ENCODE data around the gene FOXQ1. TPM values are rescaled to one million over a fixed set of nuclear protein-coding genes. Genes with fewer than 3 reads are reported as not detected.

Gene FOXQ1
- total and polyA plus RNA-seq, 2 donors (not counting 3 experiments of a cell fraction or from before 2014, with no cell fraction given) = not detected

GRCh38 chr6:1322696-1323219 is 10.9 kb downstream of the FOXQ1 start:
- DNase-seq (ENCODE audit: low read depth, low spot score) = no peak
- Histone ChIP-seq H3K9ac (replicated peaks; ENCODE audit: extremely low read depth, insufficient read depth, low read length) (no peak overlapping the region), H3K79me2 (ENCODE audit: control insufficient read depth, insufficient read depth, low read length) (no peaks in the 10 kb centered on the region), H2AFZ (ENCODE audit: low read depth, low read length) (no peak overlapping the region), H3K27ac (ENCODE audit: insufficient read depth, low read depth, low read length) (no peak overlapping the region), H4K20me1 (replicated peaks; ENCODE audit: control insufficient read depth, extremely low read depth, insufficient read depth, low read length) (no peaks in the 10 kb centered on the region), H3K36me3 (ENCODE audit: control insufficient read depth in 2 of 2, extremely low read depth in 1 of 2, insufficient read depth in 2 of 2, low read length in 2 of 2) (no peaks in the 10 kb centered on the region), H3K4me2 (ENCODE audit: insufficient read depth, low read length) (no peak overlapping the region), H3K9me1 (replicated peaks; ENCODE audit: control insufficient read depth, extremely low read depth, insufficient read depth, low read length) (no peaks in the 10 kb centered on the region), H3K27me3 (ENCODE audit: control insufficient read depth in 2 of 2, insufficient read depth in 2 of 2, low read length in 2 of 2) (no peaks in the 10 kb centered on the region), H3K9me3 (replicated peaks; ENCODE audit: control insufficient read depth, insufficient read depth, low read length) (no peaks in the 10 kb centered on the region), H3K4me3 (replicated peaks in 1 of 3; ENCODE audit: insufficient read depth in 1 of 3, low read depth in 1 of 3, low read length in 3 of 3) (no peak overlapping the region), H3K4me1 (ENCODE audit: control insufficient read depth, extremely low read depth, insufficient read depth, low read length) (no peaks in the 10 kb centered on the region)
- dilution Hi-C loops (cut with MboI; ENCODE audit: extremely low pct_ligation_motif_present, low sequenced_read_pairs) (no loop called here), intact Hi-C loops (cut with micrococcal nuclease) (no loop called here)
- BruUV-seq (replicated peaks) = no TSS peak
- FAIRE-seq = no peak
- ChIA-PET POLR2A (no interaction called here), CTCF (no interaction called here)
- TF ChIP-seq EZH2 (IDR thresholded peaks at IDR 0.05; ENCODE audit: borderline replicate concordance, low read depth, low read length, severe bottlenecking) = no peak
- TF ChIP-seq POLR2A (IDR thresholded peaks at IDR 0.05; ENCODE audit: low read depth, low read length) = no peak
- no peak for TF ChIP-seq MYC (IDR thresholded peaks at IDR 0.05; ENCODE audit: low read depth, low read length)
- no peak for TF ChIP-seq FOS (IDR thresholded peaks at IDR 0.05; ENCODE audit: borderline replicate concordance, insufficient read depth, low read length)
- TF ChIP-seq GATA2 (IDR thresholded peaks at IDR 0.05; ENCODE audit: insufficient read depth, insufficient read length, low read depth, low read length) = no peak
- TF ChIP-seq, protein P1, sequence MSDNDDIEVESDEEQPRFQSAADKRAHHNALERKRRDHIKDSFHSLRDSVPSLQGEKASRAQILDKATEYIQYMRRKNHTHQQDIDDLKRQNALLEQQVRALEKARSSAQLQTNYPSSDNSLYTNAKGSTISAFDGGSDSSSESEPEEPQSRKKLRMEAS (IDR thresholded peaks at IDR 0.05; ENCODE audit: insufficient read depth, insufficient read length) = no peak
- TF ChIP-seq, protein P2, sequence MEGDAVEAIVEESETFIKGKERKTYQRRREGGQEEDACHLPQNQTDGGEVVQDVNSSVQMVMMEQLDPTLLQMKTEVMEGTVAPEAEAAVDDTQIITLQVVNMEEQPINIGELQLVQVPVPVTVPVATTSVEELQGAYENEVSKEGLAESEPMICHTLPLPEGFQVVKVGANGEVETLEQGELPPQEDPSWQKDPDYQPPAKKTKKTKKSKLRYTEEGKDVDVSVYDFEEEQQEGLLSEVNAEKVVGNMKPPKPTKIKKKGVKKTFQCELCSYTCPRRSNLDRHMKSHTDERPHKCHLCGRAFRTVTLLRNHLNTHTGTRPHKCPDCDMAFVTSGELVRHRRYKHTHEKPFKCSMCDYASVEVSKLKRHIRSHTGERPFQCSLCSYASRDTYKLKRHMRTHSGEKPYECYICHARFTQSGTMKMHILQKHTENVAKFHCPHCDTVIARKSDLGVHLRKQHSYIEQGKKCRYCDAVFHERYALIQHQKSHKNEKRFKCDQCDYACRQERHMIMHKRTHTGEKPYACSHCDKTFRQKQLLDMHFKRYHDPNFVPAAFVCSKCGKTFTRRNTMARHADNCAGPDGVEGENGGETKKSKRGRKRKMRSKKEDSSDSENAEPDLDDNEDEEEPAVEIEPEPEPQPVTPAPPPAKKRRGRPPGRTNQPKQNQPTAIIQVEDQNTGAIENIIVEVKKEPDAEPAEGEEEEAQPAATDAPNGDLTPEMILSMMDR (IDR thresholded peaks at IDR 0.05; ENCODE audit: extremely low read depth in 1 of 2, insufficient read depth in 1 of 2, low read depth in 1 of 2, low read length in 2 of 2) = no peak
- TF ChIP-seq POLR2AphosphoS5 (IDR thresholded peaks at IDR 0.05; ENCODE audit: insufficient read depth, low read depth, low read length) = no peak
- no peak for TF ChIP-seq JUN (IDR thresholded peaks at IDR 0.05; ENCODE audit: borderline replicate concordance, insufficient read depth, insufficient read length, low read depth)

Measured in endothelial cell of umbilical vein (primary cell).